ENCODE data around the gene DPH1.

The DPH1 gene

GRCh38 chr17:2082003-2082781 lies 52.2 kb downstream of the DPH1 start:
- no peak for DNase-seq

DNA sequence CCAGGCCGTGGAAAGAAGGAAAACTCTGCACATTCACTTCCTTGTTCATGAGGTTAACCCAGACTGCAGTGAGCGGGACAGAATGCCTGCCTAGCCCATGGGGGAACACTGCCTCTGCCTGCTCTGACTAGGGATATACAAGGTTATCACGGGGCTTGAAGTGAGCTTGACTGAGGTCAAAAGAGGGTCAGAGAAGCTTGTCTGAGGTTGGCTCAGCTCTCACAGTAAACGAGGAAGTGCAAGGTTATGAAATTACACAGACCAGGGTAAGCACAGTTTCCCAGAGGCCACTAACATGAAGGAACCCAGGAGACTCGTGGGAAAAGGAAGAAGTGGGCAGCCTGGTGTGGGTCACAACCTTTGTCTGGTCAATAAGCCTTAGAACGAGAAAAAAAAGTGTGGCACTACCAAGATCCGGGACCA lies 53.7 kb downstream of the DPH1 start:
- no peak for DNase-seq

- DNase-seq, result no peak
Measured at GRCh38 chr17:2084036-2084765, 54.2 kb downstream of the DPH1 start.

- DNase-seq, result no peak
Measured at GRCh38 chr17:2084766-2085647, 55.1 kb downstream of the DPH1 start.

- no peak for DNase-seq
Measured at GRCh38 chr17:2085648-2085949, 55.6 kb downstream of the DPH1 start.

- no peak for DNase-seq
Measured at GRCh38 chr17:2086306-2086705, 56.4 kb downstream of the DPH1 start.

DNA sequence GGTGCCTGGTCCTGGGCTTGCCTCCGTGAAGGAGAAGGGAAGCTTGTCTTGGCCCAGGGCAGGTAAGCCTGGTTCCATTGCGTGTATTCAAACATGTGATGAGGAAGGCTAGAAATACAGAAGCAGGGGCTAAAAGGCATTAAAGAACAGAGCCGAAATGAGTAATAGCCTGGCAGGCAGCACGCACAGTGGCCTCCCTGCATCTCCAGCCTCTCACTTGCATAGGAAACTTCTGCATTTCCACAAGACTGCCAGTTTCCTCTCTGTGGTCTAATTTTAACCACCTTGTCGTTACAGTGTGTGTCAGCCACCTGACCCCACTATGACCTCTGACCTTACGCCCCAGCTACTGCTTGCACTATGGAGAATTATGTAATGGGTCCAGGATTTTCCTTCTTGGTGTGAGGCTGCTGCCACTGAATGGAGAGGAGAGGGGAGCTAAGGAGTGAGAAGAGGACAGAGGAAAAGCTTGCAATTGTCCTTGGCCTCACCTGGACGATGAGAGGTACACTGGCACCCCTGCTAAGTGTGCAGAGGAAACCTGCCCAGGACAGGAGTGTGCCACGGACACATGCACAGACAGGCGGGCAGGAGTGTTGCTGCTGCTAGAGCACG lies 57.8 kb downstream of the DPH1 start:
- DNase-seq, result no peak

DNA sequence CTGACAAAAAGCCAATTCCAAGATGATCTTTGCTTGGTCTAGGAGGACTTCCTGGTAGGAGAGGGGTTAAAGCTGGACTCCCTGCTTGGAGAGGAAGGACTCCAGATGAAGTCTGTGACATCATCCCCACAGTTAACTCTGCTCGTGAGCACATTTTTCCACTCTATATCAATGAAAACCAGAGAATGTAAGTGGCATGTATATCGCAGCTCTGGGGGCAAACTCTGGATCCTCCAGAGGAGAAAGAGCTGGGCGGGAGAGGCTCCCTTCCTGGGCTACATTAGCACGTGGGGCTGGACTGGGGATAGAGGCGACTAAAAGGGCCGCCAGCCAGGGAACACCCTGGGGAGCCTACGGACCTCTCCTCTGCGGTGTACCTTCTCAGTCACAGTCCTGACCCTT lies 59.1 kb downstream of the DPH1 start:
- no peak for DNase-seq

DNA sequence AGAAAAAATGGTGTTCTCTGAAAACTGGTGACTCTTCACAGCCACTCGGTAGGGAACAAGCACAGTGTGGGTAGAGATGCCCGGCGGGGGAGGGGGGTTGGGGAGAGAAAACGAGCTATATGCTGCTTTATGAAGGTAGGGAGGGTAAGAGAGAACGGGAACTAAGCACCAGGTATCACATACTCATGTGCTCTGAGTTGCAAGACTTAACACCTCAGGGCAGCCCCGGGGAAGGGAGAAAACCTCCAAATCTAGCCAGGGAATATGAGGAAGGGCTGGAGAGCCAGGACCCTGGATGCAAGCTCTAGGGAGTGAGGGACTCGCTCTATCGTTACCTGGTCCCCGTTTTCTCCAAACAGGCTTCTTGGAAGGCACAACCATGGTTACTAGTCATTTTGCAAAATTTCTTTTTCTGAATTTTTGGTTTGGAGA lies 60.3 kb downstream of the DPH1 start:
- DNase-seq, result no peak

DNA sequence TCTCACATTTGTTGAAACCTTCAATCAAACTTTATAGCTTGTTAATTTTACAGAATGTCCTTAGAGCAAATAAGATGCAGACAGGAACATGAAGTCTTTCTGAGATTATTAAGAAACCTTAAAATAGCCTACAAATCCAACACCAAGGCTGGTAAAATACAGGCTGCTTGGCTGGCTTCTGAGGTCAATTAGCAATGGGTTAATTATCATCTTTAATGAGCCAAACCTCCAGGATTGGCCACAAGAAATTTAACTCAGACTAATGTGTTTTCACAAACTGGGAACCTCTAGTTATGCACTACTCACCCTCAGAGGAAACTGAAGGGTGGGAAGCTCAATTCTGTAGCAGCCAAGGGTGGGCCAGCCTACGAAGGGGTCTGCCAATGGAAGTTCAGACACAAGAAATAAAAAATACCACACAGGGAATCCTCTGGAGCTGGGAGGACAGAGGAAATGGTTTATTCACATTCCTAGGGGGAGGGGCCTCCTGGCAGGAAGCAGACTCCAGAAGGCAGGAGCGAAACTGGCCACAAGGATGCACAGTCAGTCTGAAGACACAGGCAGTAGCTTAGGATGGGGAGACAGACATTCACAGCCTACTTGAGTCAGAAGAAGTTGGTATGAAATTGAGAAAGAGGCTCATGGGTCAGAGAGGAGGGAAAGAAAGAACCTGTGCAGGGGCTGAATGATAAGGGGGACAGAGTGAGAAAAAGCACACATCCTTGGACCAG lies 61.0 kb downstream of the DPH1 start:
- no peak for DNase-seq

DNA sequence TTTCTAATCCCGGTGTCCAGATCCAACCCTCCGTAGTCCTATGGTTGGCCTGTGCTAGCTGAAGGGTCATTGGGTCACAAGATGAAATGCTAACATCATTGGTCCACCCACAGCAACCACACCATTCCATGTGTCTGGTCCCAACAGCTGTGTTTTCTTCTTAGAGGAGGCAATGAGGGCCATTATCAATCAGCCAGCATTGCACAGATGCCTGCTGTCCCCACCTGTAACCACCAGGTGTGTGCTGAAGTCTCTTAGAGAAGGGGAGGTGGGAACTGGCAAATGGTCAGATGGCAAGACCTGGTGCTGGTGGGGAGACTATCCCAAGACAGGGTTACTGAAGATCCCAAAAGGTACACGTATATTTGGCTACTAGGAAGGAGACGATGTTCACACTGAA lies 62.3 kb downstream of the DPH1 start:
- no peak for DNase-seq

DNA sequence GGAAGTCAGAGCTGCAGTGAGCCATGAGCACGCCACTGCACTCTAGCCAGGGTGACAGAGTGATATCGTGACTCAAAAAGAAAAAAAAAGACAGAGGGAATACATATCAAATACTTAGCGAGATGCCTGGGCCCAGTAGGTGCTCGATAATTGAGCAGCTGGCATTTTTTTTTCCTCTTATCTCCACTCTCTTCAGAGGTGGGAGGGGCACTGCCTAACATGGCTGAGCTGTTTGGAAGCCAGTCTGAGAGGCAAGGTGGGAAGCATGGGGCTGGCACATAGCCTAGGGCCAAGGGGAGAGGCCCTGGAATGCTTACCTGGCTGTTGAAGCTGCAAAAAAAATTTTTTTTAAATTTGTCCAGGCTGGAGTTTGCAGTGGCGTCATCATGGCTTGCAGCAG lies 63.4 kb downstream of the DPH1 start:
- no peak for DNase-seq

Data from cerebellar nuclear complex (tissue), 1 donor.